ENCODE data around the gene OPA1.

Gene OPA1

DNA sequence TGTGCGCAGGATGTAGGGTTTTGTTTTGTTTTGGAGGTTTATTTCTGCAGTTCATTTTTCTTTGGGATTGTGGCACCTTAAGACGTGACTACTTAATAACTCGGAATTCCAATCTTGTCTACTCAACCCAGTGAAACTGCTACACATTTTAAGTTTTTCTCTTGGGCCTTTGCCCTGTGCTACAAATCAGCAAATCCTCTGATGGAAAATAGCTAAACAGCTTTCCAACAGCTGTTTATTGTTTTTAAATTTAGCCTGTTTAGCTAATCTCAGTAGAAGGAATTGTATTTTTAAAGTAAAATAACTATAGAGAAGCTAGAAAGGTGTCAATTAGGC lies 48.4 kb downstream of the OPA1 start:
- Histone ChIP-seq H3K36me3 (ENCODE audit: insufficient read depth, low read length) (peaks cover 2% of the 10 kb centered on the region; the same call in 1 of the 2 replicates), H3K9ac (ENCODE audit: low read depth, low read length) (no peak overlapping the region)

DNA sequence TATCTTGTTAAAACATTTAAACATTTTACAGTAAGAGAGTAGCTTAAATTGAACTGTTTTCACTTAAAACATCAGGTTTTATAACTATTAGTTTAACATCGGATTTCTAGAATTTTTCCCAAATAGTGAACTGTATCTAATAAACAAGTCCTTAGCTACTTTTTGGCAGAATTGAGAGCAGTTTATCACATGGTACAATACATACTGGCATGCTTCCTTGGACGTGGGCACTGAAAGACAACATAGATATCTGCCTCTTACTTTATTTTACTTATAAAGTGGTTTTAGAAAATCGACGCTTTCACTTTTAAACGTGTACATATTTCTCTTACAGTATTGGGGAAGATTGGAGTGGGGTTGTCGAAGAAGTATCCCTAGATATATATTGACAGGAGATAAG lies 52.8 kb downstream of the OPA1 start:
- Histone ChIP-seq H3K4me1 (ENCODE audit: insufficient read depth, low read length) (no peaks in the 10 kb centered on the region), H3K9me3 (ENCODE audit: control insufficient read depth, insufficient read depth, low read length) (no peaks in the 10 kb centered on the region), H3K9ac (ENCODE audit: low read depth, low read length) (no peak overlapping the region), H3K36me3 (ENCODE audit: insufficient read depth, low read length) (peaks cover 11% of the 10 kb centered on the region; the same call in 1 of the 2 replicates)

More for the DNA sequence above, 48.4 kb downstream of the OPA1 start:
- Histone ChIP-seq H3K4me1 (ENCODE audit: insufficient read depth, low read length) (no peaks in the 10 kb centered on the region), H3K9me3 (ENCODE audit: control insufficient read depth, insufficient read depth, low read length) (no peaks in the 10 kb centered on the region)

GRCh38 chr3:193648542-193649076 lies 55.6 kb downstream of the OPA1 start:
- peaks cover 15% of the 10 kb centered on the region; the same call in 1 of the 2 replicates for H3K36me3 ChIP-seq (ENCODE audit: insufficient read depth, low read length)
- no peak overlapping the region for H3K9ac ChIP-seq (ENCODE audit: low read depth, low read length)
- H3K9me3 ChIP-seq (ENCODE audit: control insufficient read depth, insufficient read depth, low read length), result no peaks in the 10 kb centered on the region
- H3K4me1 ChIP-seq (ENCODE audit: insufficient read depth, low read length), result no peaks in the 10 kb centered on the region

DNA sequence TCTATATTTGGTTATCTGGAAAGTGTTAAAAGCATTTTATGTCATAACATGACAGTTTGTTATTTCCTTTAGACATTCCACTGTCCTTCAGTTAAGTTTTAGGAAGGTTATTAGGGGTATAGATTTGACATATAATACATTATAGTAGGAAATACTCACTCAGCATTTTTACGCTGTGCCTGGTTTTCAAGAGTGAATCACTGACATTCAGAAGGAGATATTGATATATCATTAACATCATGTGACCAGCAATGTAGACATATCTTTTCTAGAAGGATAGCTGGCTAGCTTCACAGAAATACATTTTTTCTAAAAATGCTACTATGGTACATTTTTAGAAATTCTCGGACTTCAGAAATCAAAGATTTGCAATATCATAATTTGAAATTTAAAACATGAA lies 57.6 kb downstream of the OPA1 start:
- Histone ChIP-seq H3K4me1 (ENCODE audit: insufficient read depth, low read length) (no peaks in the 10 kb centered on the region), H3K36me3 (ENCODE audit: insufficient read depth, low read length) (peaks cover 18% of the 10 kb centered on the region; the same call in 1 of the 2 replicates), H3K9ac (ENCODE audit: low read depth, low read length) (no peak overlapping the region), H3K9me3 (ENCODE audit: control insufficient read depth, insufficient read depth, low read length) (no peaks in the 10 kb centered on the region)

DNA sequence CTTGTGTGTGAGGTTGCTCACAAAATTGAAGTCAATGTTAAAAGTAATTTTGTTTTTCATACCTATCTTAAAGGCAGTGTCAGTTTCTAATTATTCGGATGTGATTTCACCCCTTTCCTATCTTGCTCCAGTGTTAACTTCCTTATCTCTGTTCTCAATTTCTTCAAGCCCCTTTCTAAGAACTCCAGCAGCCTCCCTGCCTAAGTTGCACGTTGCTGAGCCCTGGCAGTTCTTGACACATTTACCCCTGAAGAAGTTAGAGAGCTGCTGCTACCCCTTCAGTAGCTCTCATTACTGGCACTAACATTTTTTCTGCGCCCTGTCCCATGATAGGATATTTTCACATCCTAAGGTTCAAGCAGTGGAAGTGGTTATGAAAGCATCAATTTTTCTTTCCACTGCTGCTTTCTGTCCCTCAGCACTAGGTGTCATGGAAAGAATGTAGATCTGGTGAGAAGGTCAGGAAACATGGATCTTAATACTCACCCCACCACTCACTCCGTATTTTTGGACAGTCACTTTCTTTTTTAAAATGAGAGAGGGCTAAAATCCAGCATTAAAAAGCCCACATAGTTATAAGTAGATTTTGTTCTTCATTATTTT lies 62.9 kb downstream of the OPA1 start:
- H3K9ac ChIP-seq (ENCODE audit: low read depth, low read length), result no peak overlapping the region
- no peaks in the 10 kb centered on the region for H3K4me1 ChIP-seq (ENCODE audit: insufficient read depth, low read length)
- H3K36me3 ChIP-seq (ENCODE audit: insufficient read depth, low read length), result peaks cover 7% of the 10 kb centered on the region; the same call in 1 of the 2 replicates
- no peaks in the 10 kb centered on the region for H3K9me3 ChIP-seq (ENCODE audit: control insufficient read depth, insufficient read depth, low read length)

GRCh38 chr3:193656445-193656844 lies 63.4 kb downstream of the OPA1 start:
- Histone ChIP-seq H3K4me1 (ENCODE audit: insufficient read depth, low read length) (no peaks in the 10 kb centered on the region), H3K9ac (ENCODE audit: low read depth, low read length) (no peak overlapping the region), H3K9me3 (ENCODE audit: control insufficient read depth, insufficient read depth, low read length) (no peaks in the 10 kb centered on the region), H3K36me3 (ENCODE audit: insufficient read depth, low read length) (peaks cover 7% of the 10 kb centered on the region; the same call in 1 of the 2 replicates)

GRCh38 chr3:193656878-193657282 lies 63.9 kb downstream of the OPA1 start:
- H3K4me1 ChIP-seq (ENCODE audit: insufficient read depth, low read length), result no peaks in the 10 kb centered on the region
- peaks cover 7% of the 10 kb centered on the region; the same call in 1 of the 2 replicates for H3K36me3 ChIP-seq (ENCODE audit: insufficient read depth, low read length)
- H3K9me3 ChIP-seq (ENCODE audit: control insufficient read depth, insufficient read depth, low read length), result no peaks in the 10 kb centered on the region
- no peak overlapping the region for H3K9ac ChIP-seq (ENCODE audit: low read depth, low read length)

- no peaks in the 10 kb centered on the region for H3K9me3 ChIP-seq (ENCODE audit: control insufficient read depth, insufficient read depth, low read length)
- H3K36me3 ChIP-seq (ENCODE audit: insufficient read depth, low read length), result no peaks in the 10 kb centered on the region; the same call in 1 of the 2 replicates
- H3K4me1 ChIP-seq (ENCODE audit: insufficient read depth, low read length), result no peaks in the 10 kb centered on the region
- no peak overlapping the region for H3K9ac ChIP-seq (ENCODE audit: low read depth, low read length)
Measured at GRCh38 chr3:193660171-193660570, 67.2 kb downstream of the OPA1 start.

- Histone ChIP-seq H3K9ac (ENCODE audit: low read depth, low read length) (no peak overlapping the region), H3K4me1 (ENCODE audit: insufficient read depth, low read length) (no peaks in the 10 kb centered on the region), H3K36me3 (ENCODE audit: insufficient read depth, low read length) (no peaks in the 10 kb centered on the region; the same call in 1 of the 2 replicates), H3K9me3 (ENCODE audit: control insufficient read depth, insufficient read depth, low read length) (no peaks in the 10 kb centered on the region)
Measured at GRCh38 chr3:193660698-193661411, 67.8 kb downstream of the OPA1 start.

DNA sequence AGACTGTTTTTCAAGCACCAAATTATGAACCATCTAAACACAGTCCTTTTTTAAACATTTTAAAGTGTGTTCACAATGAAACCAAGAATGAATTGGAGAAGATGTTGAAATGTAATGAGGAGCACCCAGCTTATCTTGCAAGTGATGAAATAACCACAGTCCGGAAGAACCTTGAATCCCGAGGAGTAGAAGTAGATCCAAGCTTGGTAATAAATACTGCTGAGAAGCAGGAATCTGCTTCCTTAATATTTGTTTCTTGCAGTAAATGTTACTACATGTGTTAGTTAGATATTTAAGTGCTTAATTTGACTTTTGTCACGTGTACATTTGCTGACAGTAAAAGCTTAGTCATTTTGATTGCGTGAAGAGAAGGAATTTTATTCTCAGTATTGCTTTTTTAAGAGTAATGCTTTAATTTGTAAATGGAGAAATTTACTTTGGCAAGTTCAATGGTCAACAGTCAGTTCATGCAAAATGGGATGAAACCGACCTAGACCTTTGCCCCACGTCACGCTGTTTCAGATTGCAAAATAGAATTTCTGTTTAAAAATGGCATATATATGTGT lies 69.8 kb downstream of the OPA1 start:
- Histone ChIP-seq H3K9me3 (ENCODE audit: control insufficient read depth, insufficient read depth, low read length) (no peaks in the 10 kb centered on the region), H3K9ac (ENCODE audit: low read depth, low read length) (no peak overlapping the region), H3K36me3 (ENCODE audit: insufficient read depth, low read length) (peaks cover 7% of the 10 kb centered on the region), H3K4me1 (ENCODE audit: insufficient read depth, low read length) (no peaks in the 10 kb centered on the region)

GRCh38 chr3:193665370-193665989 lies 72.5 kb downstream of the OPA1 start:
- Histone ChIP-seq H3K9ac (ENCODE audit: low read depth, low read length) (no peak overlapping the region), H3K36me3 (ENCODE audit: insufficient read depth, low read length) (peaks cover 11% of the 10 kb centered on the region), H3K4me1 (ENCODE audit: insufficient read depth, low read length) (no peaks in the 10 kb centered on the region), H3K9me3 (ENCODE audit: control insufficient read depth, insufficient read depth, low read length) (no peaks in the 10 kb centered on the region)

GRCh38 chr3:193673845-193674244 lies 80.8 kb downstream of the OPA1 start:
- Histone ChIP-seq H3K4me1 (ENCODE audit: insufficient read depth, low read length) (no peaks in the 10 kb centered on the region), H3K9ac (ENCODE audit: low read depth, low read length) (no peak overlapping the region), H3K9me3 (ENCODE audit: control insufficient read depth, insufficient read depth, low read length) (no peaks in the 10 kb centered on the region), H3K36me3 (ENCODE audit: insufficient read depth, low read length) (peaks cover 5% of the 10 kb centered on the region; the same call in 1 of the 2 replicates)

DNA sequence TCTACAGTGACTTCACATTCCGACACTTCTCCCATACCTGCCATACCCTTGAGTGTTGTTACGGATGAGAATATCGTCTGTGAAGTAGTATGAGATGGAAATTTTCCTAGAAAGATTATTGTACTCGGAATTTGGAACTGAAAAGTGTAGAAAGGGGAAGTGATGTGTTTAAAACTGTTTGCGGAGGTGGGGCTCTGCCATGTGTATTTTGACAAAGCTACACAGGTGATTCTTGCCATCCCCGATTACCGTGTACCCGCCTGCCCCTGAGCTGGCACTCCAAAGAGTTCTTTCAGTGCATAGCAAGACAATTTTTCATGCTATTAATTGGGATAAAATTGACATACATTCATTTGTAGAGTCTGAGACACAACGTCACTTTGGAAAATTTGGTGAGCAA lies 81.7 kb downstream of the OPA1 start:
- no peaks in the 10 kb centered on the region for H3K9me3 ChIP-seq (ENCODE audit: control insufficient read depth, insufficient read depth, low read length)
- no peaks in the 10 kb centered on the region for H3K4me1 ChIP-seq (ENCODE audit: insufficient read depth, low read length)
- H3K9ac ChIP-seq (ENCODE audit: low read depth, low read length), result no peak overlapping the region
- H3K36me3 ChIP-seq (ENCODE audit: insufficient read depth, low read length), result peaks cover 5% of the 10 kb centered on the region; the same call in 1 of the 2 replicates

GRCh38 chr3:193677734-193678133 lies 84.7 kb downstream of the OPA1 start:
- Histone ChIP-seq H3K4me1 (ENCODE audit: insufficient read depth, low read length) (no peaks in the 10 kb centered on the region), H3K9ac (ENCODE audit: low read depth, low read length) (no peak overlapping the region), H3K9me3 (ENCODE audit: control insufficient read depth, insufficient read depth, low read length) (no peaks in the 10 kb centered on the region), H3K36me3 (ENCODE audit: insufficient read depth, low read length) (peaks cover 5% of the 10 kb centered on the region; the same call in 1 of the 2 replicates)
